22Rv1 (cell line): ENCODE results near the gene ACTR5.

Experiments used
- ZFX ChIP-seq: fragments of 450-650 bp; IDR thresholded peaks from 2 replicates; pipeline ENCODE4 v1.6.1; 2017; ENCODE audit warnings: antibody characterized with exemption, borderline replicate concordance
- TF ChIP-seq, protein P1 (sequence below): fragments of 450-650 bp; IDR thresholded peaks from 2 replicates; pipeline ENCODE4 v1.5.1; 2017; ENCODE audit warnings: mild to moderate bottlenecking

DNA sequence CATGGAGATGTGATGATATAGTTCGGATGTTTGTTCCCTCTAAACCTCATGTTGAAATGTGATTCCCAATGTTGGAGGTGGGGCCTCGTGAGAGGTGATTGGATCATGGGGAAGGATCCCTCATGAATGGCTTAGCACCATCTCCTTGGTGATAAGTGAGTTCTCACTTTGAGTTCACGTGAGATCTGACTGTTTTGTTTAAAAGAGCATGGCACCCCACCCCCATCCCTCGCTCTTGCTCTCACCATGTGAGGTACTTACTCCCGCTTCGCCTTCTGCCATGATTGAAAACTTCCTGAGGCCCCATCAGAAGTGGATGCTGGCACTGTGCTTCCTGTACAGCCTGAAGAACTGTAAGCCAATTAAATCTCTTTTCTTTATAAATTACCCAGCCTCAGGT is 13.1 kb upstream of the ACTR5 start:
- TF ChIP-seq, protein P1, sequence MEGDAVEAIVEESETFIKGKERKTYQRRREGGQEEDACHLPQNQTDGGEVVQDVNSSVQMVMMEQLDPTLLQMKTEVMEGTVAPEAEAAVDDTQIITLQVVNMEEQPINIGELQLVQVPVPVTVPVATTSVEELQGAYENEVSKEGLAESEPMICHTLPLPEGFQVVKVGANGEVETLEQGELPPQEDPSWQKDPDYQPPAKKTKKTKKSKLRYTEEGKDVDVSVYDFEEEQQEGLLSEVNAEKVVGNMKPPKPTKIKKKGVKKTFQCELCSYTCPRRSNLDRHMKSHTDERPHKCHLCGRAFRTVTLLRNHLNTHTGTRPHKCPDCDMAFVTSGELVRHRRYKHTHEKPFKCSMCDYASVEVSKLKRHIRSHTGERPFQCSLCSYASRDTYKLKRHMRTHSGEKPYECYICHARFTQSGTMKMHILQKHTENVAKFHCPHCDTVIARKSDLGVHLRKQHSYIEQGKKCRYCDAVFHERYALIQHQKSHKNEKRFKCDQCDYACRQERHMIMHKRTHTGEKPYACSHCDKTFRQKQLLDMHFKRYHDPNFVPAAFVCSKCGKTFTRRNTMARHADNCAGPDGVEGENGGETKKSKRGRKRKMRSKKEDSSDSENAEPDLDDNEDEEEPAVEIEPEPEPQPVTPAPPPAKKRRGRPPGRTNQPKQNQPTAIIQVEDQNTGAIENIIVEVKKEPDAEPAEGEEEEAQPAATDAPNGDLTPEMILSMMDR, result no peak
- TF ChIP-seq ZFX, result no peak
